ENCODE measurements around the gene MRPS6.

DNA sequence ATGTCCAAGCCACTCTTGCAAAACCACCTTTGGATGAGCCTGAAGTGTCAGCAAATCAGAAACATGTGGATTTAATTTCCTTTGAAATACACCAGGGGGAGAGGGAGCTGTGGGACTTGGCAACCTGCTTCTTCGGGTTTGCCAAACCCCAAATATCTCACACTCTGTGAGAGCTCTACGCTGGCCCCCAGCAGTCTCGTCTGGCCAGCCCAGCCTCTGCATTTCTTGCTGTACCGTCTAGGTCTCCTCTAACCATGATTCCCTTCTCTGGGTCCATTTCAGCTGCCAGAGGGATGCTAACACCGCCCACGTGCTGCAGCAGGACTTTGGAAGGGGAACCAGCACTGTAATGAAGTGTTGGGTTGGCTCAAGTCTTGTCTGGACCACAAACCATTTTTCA, 114.6 kb downstream of the MRPS6 start:
- TF ChIP-seq, protein P1, sequence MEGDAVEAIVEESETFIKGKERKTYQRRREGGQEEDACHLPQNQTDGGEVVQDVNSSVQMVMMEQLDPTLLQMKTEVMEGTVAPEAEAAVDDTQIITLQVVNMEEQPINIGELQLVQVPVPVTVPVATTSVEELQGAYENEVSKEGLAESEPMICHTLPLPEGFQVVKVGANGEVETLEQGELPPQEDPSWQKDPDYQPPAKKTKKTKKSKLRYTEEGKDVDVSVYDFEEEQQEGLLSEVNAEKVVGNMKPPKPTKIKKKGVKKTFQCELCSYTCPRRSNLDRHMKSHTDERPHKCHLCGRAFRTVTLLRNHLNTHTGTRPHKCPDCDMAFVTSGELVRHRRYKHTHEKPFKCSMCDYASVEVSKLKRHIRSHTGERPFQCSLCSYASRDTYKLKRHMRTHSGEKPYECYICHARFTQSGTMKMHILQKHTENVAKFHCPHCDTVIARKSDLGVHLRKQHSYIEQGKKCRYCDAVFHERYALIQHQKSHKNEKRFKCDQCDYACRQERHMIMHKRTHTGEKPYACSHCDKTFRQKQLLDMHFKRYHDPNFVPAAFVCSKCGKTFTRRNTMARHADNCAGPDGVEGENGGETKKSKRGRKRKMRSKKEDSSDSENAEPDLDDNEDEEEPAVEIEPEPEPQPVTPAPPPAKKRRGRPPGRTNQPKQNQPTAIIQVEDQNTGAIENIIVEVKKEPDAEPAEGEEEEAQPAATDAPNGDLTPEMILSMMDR (IDR thresholded peaks at IDR 0.05) = no peak
- no peak for TF ChIP-seq POLR2A (IDR thresholded peaks at IDR 0.05)
